Right lobe of liver (tissue), 4 donors: ENCODE data around the gene CDKAL1.

ENCODE experiments used
- POLR2A ChIP-seq: fragments of 450-650 bp; IDR thresholded peaks from one replicate; pipeline ENCODE4 v1.6.1; 2017; ENCODE audit warnings: antibody characterized with exemption, mild to moderate bottlenecking
- TF ChIP-seq, protein P1 (sequence below), 4 donors: fragments of 200-600 bp in 3 of 4; fragments of 450-650 bp in 1 of 4; IDR thresholded peaks; one replicate each; pipeline versions ENCODE4 v1.5.1 to v1.8.0; 2016 to 2022; ENCODE audit warnings: antibody characterized with exemption in 4 of 4, mild to moderate bottlenecking in 2 of 4
- donor health status: DM: no; HTN: no; CAD: no.
- donor health status: DM: no; HTN: no; CAD: no.
- donor health status: DM: no; HTN: yes; CAD: no.

DNA sequence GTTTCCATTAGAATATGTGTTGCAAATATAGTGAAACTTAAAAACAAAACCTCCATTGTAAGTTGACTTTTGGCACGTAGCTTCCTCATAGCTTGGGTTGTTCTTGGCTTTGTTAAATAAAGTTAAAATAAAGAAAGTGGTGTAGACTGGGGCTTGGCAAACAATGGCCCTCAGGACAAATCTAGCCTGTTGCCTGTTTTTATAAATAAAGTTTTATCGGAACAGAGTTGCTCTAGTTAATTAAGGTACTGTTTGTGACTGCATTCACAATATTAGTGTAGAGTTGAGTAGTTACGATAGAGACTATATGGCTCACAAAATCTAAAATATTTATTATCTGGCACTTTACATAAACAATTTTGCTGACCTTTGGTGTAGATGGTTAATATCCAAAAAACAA, 168.8 kb downstream of the CDKAL1 start:
- TF ChIP-seq, protein P1, sequence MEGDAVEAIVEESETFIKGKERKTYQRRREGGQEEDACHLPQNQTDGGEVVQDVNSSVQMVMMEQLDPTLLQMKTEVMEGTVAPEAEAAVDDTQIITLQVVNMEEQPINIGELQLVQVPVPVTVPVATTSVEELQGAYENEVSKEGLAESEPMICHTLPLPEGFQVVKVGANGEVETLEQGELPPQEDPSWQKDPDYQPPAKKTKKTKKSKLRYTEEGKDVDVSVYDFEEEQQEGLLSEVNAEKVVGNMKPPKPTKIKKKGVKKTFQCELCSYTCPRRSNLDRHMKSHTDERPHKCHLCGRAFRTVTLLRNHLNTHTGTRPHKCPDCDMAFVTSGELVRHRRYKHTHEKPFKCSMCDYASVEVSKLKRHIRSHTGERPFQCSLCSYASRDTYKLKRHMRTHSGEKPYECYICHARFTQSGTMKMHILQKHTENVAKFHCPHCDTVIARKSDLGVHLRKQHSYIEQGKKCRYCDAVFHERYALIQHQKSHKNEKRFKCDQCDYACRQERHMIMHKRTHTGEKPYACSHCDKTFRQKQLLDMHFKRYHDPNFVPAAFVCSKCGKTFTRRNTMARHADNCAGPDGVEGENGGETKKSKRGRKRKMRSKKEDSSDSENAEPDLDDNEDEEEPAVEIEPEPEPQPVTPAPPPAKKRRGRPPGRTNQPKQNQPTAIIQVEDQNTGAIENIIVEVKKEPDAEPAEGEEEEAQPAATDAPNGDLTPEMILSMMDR (IDR thresholded peaks at IDR 0.05): no peak
- TF ChIP-seq POLR2A: no peak
